Right atrium auricular region (tissue), 2 donors: Measurements from ENCODE around the gene FBXL7. TPM values are rescaled to one million over a fixed set of nuclear protein-coding genes. Genes with fewer than 3 reads are reported as not detected.

Experiments used
- DNase-seq: peaks from one replicate; pipeline ENCODE4 v3.0.0-alpha.2; 2019; ENCODE audit warnings: low spot score
- H3K27ac ChIP-seq, 2 donors: fragments of 200-600 bp; sonication (generic); 1 replicate in 1 of 2; 2 replicates in 1 of 2; pipeline ENCODE4 v1.5.1; 2016 to 2019
- H3K27me3 ChIP-seq, 2 donors: fragments of 200-600 bp; sonication (generic); one replicate each; pipeline versions ENCODE4 v1.5.1 to v1.6.0; 2017 to 2019
- H3K36me3 ChIP-seq: fragments of 200-600 bp; sonication (generic); one replicate; pipeline ENCODE4 v1.5.1; 2016
- H3K4me1 ChIP-seq, 2 donors: fragments of 200-600 bp; sonication (generic); one replicate each; pipeline versions ENCODE4 v1.5.1 to v1.6.0; 2017 to 2019
- H3K4me3 ChIP-seq, 2 donors: fragments of 200-600 bp; sonication (generic); 1 replicate in 1 of 2; 2 replicates in 1 of 2; pipeline ENCODE4 v1.5.1; 2017 to 2019; ENCODE audit warnings: mild to moderate bottlenecking in 1 of 2, moderate library complexity in 1 of 2
- H3K9me3 ChIP-seq, 2 donors: fragments of 200-600 bp; sonication (generic); one replicate each; pipeline ENCODE4 v1.5.1; 2019
- CTCF ChIP-seq, 2 donors: fragments of 200-600 bp; sonication (generic); IDR thresholded peaks; one replicate each; pipeline ENCODE4 v1.5.1; 2019; ENCODE audit warnings: antibody characterized with exemption in 2 of 2
- total RNA-seq, 2 donors: library from RNA; depleted of rRNA; stranded (reverse); fragments of >200 nt; gene quantifications; one replicate each; pipeline ENCODE4 v1.1.0, GENCODE V29; 2016

FBXL7 gene
- total RNA-seq, 2 donors from 2014 or later = 16.6 to 18.4 TPM

- no peaks in the 10 kb centered on the region for H3K4me1 ChIP-seq
- H3K9me3 ChIP-seq = no peaks in the 10 kb centered on the region
- H3K4me3 ChIP-seq = no peak overlapping the region
- no peak for DNase-seq
- H3K27me3 ChIP-seq = no peaks in the 10 kb centered on the region
- no peaks in the 10 kb centered on the region for H3K36me3 ChIP-seq
- no peak for TF ChIP-seq CTCF (IDR thresholded peaks at IDR 0.05)
- no peak overlapping the region for H3K27ac ChIP-seq
Measured at GRCh38 chr5:15885156-15885555, 385.2 kb downstream of the FBXL7 start.

- no peaks in the 10 kb centered on the region for H3K4me1 ChIP-seq
- no peak overlapping the region for H3K4me3 ChIP-seq
- no peaks in the 10 kb centered on the region for H3K36me3 ChIP-seq
- no peaks in the 10 kb centered on the region for H3K9me3 ChIP-seq
- no peak overlapping the region for H3K27ac ChIP-seq
- no peak for DNase-seq
- no peak for TF ChIP-seq CTCF (IDR thresholded peaks at IDR 0.05)
- H3K27me3 ChIP-seq = no peaks in the 10 kb centered on the region
Measured at GRCh38 chr5:15886156-15886555, 386.2 kb downstream of the FBXL7 start.

- H3K27ac ChIP-seq = no peak overlapping the region
- no peaks in the 10 kb centered on the region for H3K36me3 ChIP-seq
- no peak for TF ChIP-seq CTCF (IDR thresholded peaks at IDR 0.05)
- no peaks in the 10 kb centered on the region for H3K27me3 ChIP-seq
- no peaks in the 10 kb centered on the region for H3K9me3 ChIP-seq
- no peaks in the 10 kb centered on the region for H3K4me1 ChIP-seq
- no peak overlapping the region for H3K4me3 ChIP-seq
- DNase-seq = no peak
Measured at GRCh38 chr5:15887093-15887492, 387.1 kb downstream of the FBXL7 start.

- Histone ChIP-seq H3K4me3 (no peak overlapping the region), H3K27me3 (no peaks in the 10 kb centered on the region), H3K9me3 (no peaks in the 10 kb centered on the region), H3K27ac (no peak overlapping the region), H3K36me3 (no peaks in the 10 kb centered on the region), H3K4me1 (no peaks in the 10 kb centered on the region)
- DNase-seq = no peak
- TF ChIP-seq CTCF (IDR thresholded peaks at IDR 0.05) = no peak
Measured at GRCh38 chr5:15889001-15889400, 389.0 kb downstream of the FBXL7 start.

GRCh38 chr5:15893866-15894265 lies 393.9 kb downstream of the FBXL7 start:
- Histone ChIP-seq H3K9me3 (no peaks in the 10 kb centered on the region), H3K27ac (no peak overlapping the region), H3K27me3 (no peaks in the 10 kb centered on the region), H3K36me3 (no peaks in the 10 kb centered on the region), H3K4me1 (no peaks in the 10 kb centered on the region), H3K4me3 (no peak overlapping the region)
- TF ChIP-seq CTCF (IDR thresholded peaks at IDR 0.05) = no peak
- no peak for DNase-seq

- TF ChIP-seq CTCF (IDR thresholded peaks at IDR 0.05) = no peak
- Histone ChIP-seq H3K4me1 (peaks cover 0 to 7% of the 10 kb centered on the region in 2 donors), H3K27ac (no peak overlapping the region), H3K9me3 (no peaks in the 10 kb centered on the region), H3K27me3 (no peaks in the 10 kb centered on the region), H3K36me3 (no peaks in the 10 kb centered on the region), H3K4me3 (no peak overlapping the region)
- DNase-seq = no peak
Measured at GRCh38 chr5:15897656-15898055, 397.7 kb downstream of the FBXL7 start.
